ENCODE results near the gene SLC44A1.

DNA sequence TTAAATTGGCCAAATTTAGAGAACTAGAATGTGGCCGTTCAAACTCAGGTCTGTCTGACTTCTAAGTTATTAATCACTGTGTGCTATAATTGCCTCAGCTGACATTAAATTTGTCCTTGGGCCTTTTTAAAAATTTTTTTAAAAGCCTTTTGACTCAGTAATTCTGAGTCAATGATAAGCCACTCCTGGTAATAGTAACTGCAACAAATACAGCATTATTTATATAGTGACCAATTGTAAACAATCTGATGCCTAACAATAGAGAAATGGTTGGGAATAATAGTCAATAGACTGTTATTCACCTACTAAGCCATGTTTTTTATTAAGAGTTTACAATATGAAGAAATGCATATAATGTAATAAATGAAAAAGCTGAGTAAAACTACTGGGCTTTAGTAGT is 132.4 kb downstream of the SLC44A1 start:
- TF ChIP-seq ZNF274 (IDR thresholded peaks at IDR 0.05; ENCODE audit: low read depth, low read length) = no peak
- no peak for TF ChIP-seq SUZ12 (IDR thresholded peaks at IDR 0.05; ENCODE audit: extremely low read depth, insufficient read depth, insufficient read length)
